Adrenal gland (tissue), 5 donors: Measurements from ENCODE around the gene DYSF.

Experiments
- CTCF ChIP-seq, 6 experiments: fragments of 450-650 bp in 4 of 6; fragments of 200-600 bp in 2 of 6; sonication (generic) in 1 of 6; IDR thresholded peaks; 1 replicate in 5 of 6; 2 replicates in 1 of 6; pipeline versions ENCODE4 v1.5.1 to v1.8.0; 2016 to 2021; ENCODE audit warnings: antibody characterized with exemption in 6 of 6, mild to moderate bottlenecking in 2 of 6, moderate library complexity in 1 of 6
- POLR2A ChIP-seq, 2 donors: fragments of 450-650 bp; IDR thresholded peaks; one replicate each; pipeline ENCODE4 v1.6.1; 2017; ENCODE audit warnings: antibody characterized with exemption in 2 of 2, mild to moderate bottlenecking in 2 of 2, moderate library complexity in 1 of 2
- donor health status: DM: no; HTN: no; CAD: no.

- no peak for TF ChIP-seq CTCF (IDR thresholded peaks at IDR 0.05)
- TF ChIP-seq POLR2A (IDR thresholded peaks at IDR 0.05): no peak
Measured at GRCh38 chr2:71603851-71604725, 150.7 kb downstream of the DYSF start.
